ENCODE results near the gene FAHD1.

The FAHD1 gene

GRCh38 chr16:1859650-1860049 is 32.6 kb downstream of the FAHD1 start (continued):
- TF ChIP-seq ZNF121 (tag by site-specific recombination; IDR thresholded peaks at IDR 0.05) = no peak
- no peak for TF ChIP-seq ZNF354C (tag by site-specific recombination; IDR thresholded peaks at IDR 0.05; ENCODE audit: borderline replicate concordance, low read depth)
- no peak for TF ChIP-seq ZNF677 (tag by site-specific recombination; IDR thresholded peaks at IDR 0.05)

- ChIA-PET CTCF (interaction anchor here (0.6 to 6.9 kb wide), 6 partner anchors 10 to 142 kb away, joined by 3 to 57 read pairs (median 4); no protein-coding TSS in a partner anchor), POLR2A (interaction anchor here (0.7 to 1.1 kb wide), 2 partner anchors 67 to 99 kb away, joined by 3 to 4 read pairs; no protein-coding TSS in a partner anchor)
- H3K4me3 ChIP-seq (ENCODE audit: low read depth, low read length) = no peak overlapping the region
- H3K36me3 ChIP-seq (ENCODE audit: control insufficient read depth in 2 of 2, insufficient read depth in 1 of 2, low read length in 2 of 2) = no peaks in the 10 kb centered on the region
- no peak for TF ChIP-seq ZNF521 (tag by site-specific recombination; IDR thresholded peaks at IDR 0.05)
- TF ChIP-seq SETDB1 (IDR thresholded peaks at IDR 0.05; ENCODE audit: insufficient read length, low read length) = no peak
- no peak for TF ChIP-seq ZSCAN16 (tag by site-specific recombination; IDR thresholded peaks at IDR 0.05)
- TF ChIP-seq KLF1 (tag by site-specific recombination; IDR thresholded peaks at IDR 0.05) = no peak
- no peak for TF ChIP-seq ZNF510 (tag by site-specific recombination; IDR thresholded peaks at IDR 0.05; ENCODE audit: insufficient replicate concordance)
- no peak for TF ChIP-seq ZNF121 (tag by site-specific recombination; IDR thresholded peaks at IDR 0.05)
- TF ChIP-seq KLF7 (tag by site-specific recombination; IDR thresholded peaks at IDR 0.05; ENCODE audit: borderline replicate concordance) = no peak
- no peak for TF ChIP-seq ZNF571 (tag by site-specific recombination; IDR thresholded peaks at IDR 0.05)
- no peak for TF ChIP-seq ZBTB1 (tag by site-specific recombination; IDR thresholded peaks at IDR 0.05)
- TF ChIP-seq ZNF530 (tag by site-specific recombination; IDR thresholded peaks at IDR 0.05; ENCODE audit: low read depth) = no peak
- no peak for TF ChIP-seq ZNF692 (tag by site-specific recombination; IDR thresholded peaks at IDR 0.05)
- H3K27ac ChIP-seq (ENCODE audit: extremely low read depth, low read depth, low read length) = no peak overlapping the region
- H3K9me3 ChIP-seq (ENCODE audit: control insufficient read depth, insufficient read depth, low read depth, low read length) = no peaks in the 10 kb centered on the region
- H3K4me1 ChIP-seq (ENCODE audit: control insufficient read depth, insufficient read depth, low read length) = no peaks in the 10 kb centered on the region; the same call in 1 of the 2 replicates
Observed at GRCh38 chr16:1861730-1862129, 34.7 kb downstream of the FAHD1 start.

GRCh38 chr16:1862394-1862793 is 35.4 kb downstream of the FAHD1 start:
- CTCF ChIA-PET = interaction anchor here (0.6 to 6.9 kb wide), 8 partner anchors 11 to 278 kb away, joined by 3 to 57 read pairs (median 4); no protein-coding TSS in a partner anchor
- Histone ChIP-seq H3K4me3 (ENCODE audit: low read depth, low read length) (no peak overlapping the region), H3K27ac (ENCODE audit: extremely low read depth, low read depth, low read length) (no peak overlapping the region), H3K4me1 (ENCODE audit: control insufficient read depth, insufficient read depth, low read length) (no peaks in the 10 kb centered on the region; the same call in 1 of the 2 replicates), H3K36me3 (ENCODE audit: control insufficient read depth in 2 of 2, insufficient read depth in 1 of 2, low read length in 2 of 2) (no peaks in the 10 kb centered on the region), H3K9me3 (ENCODE audit: control insufficient read depth, insufficient read depth, low read depth, low read length) (no peaks in the 10 kb centered on the region)
- no peak for TF ChIP-seq PRDM2 (tag by site-specific recombination; IDR thresholded peaks at IDR 0.05; ENCODE audit: borderline replicate concordance)
- POLR2A ChIA-PET = interaction anchor here (1.1 kb wide), 1 partner anchor 67 kb away, joined by 3 read pairs; no protein-coding TSS in a partner anchor
